GM18517 (cell line): ENCODE data around the gene TAGLN.

Experiments used
- ATAC-seq: cut with Tn5 transposase; IDR thresholded peaks from one replicate; pipeline ENCODE4 v1.9.1; 2021; ENCODE audit warnings: mild to moderate bottlenecking, moderate library complexity; ENCODE audit not compliant: unreplicated experiment

TAGLN gene

DNA sequence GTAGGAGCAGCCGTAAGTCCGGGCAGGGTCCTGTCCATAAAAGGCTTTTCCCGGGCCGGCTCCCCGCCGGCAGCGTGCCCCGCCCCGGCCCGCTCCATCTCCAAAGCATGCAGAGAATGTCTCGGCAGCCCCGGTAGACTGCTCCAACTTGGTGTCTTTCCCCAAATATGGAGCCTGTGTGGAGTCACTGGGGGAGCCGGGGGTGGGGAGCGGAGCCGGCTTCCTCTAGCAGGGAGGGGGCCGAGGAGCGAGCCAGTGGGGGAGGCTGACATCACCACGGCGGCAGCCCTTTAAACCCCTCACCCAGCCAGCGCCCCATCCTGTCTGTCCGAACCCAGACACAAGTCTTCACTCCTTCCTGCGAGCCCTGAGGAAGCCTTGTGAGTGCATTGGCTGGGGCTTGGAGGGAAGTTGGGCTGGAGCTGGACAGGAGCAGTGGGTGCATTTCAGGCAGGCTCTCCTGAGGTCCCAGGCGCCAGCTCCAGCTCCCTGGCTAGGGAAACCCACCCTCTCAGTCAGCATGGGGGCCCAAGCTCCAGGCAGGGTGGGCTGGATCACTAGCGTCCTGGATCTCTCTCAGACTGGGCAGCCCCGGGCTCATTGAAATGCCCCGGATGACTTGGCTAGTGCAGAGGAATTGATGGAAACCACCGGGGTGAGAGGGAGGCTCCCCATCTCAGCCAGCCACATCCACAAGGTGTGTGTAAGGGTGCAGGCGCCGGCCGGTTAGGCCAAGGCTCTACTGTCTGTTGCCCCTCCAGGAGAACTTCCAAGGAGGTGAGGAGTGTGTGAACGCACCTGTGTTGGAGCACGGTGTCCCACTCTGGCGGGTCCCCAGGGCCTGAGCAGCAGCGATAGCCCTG, at the start of gene TAGLN:
Gene TAGLN (plus strand): TSS at position 318 of the 863 bp plus-strand sequence. CDS start 3,644 bp downstream, outside the sequence.
- ATAC-seq: no peak

DNA sequence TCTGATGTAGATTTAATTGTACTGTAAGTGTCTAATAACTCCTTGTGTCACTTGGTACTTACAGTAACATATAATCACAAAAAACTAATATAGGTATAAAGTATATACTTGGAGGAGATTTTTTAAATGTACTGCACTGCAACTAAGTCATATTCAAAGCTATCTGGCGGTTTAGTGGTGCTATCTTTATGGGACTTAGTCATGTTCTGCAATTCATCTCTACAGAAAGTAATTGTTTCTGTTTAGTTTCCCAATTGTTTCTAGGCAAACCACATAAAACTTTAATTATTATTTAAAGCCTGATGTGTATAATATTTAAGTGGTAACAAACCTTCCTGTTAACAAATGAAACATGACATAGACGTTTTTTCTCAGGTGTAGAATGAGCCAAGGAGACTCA, 47.1 kb upstream of the TAGLN start:
- ATAC-seq: no peak

DNA sequence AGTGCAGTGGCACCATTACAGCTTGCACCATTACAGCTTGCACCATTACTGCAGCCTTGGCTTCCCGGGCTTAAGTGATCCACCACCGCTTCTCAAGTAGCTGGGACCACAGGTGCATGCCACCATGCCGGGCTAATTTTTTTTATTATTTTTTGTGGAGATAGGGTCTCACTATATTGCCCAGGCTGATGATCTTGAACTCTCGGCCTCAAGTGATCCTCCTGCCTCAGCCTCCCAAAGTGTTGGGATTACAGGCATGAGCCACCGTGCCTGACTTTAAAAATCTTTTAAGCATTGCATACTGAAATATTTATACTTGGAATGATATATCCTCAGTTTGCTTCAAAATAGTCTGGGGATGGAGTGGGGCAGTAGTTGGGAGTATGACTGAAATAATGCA, 44.7 kb upstream of the TAGLN start:
- no peak for ATAC-seq

DNA sequence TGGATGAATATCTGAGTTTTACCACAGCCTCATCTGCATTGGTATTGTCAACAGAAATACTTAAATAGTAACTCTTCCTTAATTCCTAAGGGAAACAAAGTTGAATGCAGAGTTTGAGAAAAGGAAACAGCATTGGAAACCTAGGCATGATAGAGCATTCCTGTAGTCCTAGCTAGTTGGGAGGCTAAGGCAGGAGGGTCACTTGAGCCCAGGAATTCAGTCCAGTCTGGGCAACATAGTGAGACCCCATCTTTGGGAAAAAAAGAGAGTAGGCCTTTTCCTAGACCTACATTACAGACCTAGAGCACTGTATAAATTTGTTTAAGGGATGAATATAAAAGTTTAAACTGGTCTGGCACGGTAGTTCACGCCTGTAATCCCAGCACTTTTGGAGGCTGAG, 41.7 kb upstream of the TAGLN start:
- ATAC-seq: no peak

DNA sequence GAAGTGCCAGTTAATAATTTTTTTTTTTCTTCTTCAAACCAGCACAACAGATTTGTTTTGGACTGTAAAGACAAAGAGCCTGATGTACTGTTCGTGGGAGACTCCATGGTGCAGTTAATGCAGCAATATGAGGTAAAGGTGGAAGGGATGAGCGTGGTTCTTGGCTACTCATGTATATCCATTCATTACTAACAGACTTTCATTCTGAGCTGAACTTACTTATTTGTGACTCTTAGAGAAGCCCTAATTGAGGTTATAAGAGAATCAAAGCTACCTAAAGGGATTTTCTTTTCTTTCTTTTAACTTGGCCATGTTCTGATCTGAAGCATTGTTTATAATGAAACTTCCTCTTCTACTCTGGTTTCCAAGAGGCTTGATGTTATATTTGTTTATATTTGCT, 39.3 kb upstream of the TAGLN start:
- ATAC-seq: no peak

DNA sequence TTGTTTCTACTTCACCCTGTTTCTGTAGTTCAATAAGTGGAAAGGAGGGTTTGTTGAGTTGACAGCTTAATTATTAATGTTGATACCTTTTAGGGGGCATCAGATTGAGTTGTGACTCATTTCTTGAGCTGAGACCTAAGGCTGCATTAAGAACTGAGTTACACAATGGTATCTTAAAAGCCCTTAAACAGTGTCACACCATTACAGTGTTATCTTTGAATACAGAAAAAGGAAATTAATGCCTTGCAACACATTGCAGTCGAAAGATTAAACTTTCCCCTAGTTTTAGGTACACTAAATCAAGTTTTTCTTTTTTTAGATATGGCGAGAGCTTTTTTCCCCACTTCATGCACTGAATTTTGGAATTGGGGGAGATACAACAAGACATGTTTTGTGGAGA, 38.3 kb upstream of the TAGLN start:
- peak; percentile 53 for ATAC-seq

DNA sequence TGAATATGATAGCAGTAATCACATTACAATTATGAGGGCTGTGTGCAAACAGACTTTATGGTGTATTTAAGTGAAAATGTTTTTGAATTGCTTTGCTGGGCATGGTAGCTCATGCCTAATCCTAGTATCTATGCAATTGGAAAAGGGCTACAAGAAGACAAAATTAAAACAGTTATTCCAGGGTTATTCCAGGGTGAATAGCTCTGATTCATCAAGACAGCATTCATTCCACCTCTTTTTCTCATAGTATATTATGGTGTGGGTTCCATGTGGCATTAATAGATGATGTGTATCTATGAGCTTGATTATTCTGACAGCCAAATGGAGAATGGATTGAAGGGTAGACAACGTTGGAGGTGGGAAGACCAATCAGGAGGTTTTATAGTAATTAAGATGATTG, 32.7 kb upstream of the TAGLN start:
- no peak for ATAC-seq

DNA sequence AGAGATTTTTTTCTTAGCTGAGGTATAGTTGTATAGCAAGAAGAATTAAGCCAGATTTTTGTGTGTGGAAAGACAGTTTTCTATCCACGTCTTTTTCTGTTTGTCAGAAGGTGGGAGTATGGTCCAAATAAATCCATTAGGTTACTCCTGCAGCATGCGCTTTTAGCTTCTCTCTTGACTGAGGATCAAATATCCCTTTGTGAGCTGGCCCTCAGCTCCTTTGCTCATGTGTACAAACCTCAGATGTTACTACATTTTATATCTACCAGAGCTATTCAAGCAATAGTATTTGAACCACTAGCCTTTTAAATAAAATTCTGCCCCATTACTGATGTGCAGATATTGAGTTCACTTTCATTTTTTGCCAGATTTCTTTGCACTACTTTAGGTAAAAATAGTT, 29.4 kb upstream of the TAGLN start:
- no peak for ATAC-seq

DNA sequence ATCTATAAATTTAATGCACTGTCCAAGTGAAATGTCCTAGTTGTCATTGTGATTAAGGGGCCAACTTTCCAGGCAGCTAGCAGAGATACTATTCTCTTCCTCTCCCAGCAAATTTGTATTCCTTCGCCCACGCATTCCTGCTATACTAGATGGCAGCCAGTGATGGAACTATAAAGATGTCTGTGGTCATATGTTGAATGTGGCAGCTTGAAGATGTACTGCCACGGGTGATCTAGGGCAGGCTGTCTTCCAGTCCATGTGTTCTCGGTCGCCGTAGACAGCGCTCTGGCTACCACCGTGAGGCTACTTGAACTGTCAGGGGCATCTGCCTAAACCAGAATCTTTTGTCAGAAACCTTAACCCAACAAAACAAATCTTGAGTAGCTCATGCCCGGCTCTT, 29.0 kb upstream of the TAGLN start:
- no peak for ATAC-seq

DNA sequence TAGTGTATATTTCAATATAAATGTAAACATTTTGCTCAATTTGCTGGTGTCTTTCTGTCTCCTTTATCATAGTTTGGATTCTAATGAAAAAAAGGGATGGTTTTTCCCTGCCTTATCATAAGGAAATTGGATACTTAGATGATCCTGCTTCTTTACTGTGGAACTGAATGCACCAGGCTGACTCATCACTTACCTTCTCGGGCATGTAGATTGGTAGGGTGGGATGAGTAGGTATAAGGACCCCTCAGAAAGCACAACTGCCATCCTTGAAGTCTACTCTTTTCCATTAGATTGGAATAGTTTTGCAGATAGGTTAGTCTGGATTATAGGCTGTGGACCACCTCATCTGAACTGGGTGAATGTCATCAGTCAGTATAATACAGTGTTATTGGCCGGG, 28.2 kb upstream of the TAGLN start:
- ATAC-seq: no peak

DNA sequence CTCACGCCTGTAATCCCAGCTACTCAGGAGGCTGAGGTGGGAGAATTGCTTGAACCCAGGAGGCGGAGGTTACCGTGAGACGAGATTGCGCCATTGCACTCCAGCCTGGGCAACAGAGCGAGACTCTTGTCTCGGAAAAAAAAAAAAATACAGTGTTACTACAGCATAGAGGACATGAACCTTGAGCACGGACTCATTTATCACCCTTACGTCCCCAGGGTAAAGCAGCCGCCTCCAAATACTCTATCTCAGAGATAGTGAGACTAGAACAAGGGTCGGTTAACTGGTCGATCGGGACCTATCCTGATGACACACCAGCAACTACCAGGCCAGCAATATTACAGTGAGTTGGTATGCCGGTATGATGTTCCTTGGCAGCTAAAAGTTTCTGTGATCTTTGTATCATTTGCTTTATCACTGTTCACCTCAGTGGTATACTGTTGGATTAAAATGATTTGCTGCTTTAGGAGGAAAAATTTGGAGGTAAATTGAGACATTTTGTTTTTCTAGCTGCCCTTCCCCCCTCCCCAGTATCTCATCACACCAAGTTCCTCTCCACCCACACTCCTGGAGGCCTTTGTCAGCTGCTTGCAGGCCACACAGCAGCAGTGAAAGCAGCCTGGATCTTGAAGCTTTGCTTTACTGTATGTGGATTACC, 27.6 kb upstream of the TAGLN start:
- no peak for ATAC-seq

DNA sequence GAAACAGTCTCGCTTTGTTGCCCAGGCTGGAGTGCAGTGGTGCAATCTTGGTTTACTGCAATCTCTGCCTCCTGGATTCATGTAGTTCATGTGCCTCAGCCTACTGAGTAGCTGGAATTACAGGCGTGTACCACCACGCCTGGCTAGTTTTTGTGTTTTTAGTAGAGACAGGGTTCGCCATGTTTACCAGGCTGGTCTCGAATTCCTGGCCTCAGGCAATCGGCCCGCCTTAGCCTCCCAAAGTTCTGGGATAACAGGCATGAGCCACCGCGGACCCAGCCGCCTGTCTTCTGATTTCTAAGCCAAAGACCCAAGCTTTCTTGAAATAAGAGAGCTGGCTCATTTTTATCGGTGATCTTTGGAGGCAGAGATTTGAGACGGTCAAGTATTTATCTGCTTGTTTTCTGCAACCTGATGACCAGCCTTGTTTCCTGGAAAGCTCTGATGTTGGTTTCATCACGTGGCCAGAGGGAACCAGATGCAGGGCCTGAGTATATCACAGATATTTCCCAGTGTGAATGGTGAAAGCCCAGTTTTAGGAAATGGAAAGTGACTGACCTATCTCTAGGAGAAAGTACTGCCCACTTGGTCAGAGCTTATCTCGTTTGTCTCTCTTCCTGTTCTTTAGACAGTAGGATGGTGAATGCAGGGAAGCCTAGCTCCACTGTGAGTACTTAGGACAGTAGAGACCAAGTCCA, 26.3 kb upstream of the TAGLN start:
- ATAC-seq: no peak

DNA sequence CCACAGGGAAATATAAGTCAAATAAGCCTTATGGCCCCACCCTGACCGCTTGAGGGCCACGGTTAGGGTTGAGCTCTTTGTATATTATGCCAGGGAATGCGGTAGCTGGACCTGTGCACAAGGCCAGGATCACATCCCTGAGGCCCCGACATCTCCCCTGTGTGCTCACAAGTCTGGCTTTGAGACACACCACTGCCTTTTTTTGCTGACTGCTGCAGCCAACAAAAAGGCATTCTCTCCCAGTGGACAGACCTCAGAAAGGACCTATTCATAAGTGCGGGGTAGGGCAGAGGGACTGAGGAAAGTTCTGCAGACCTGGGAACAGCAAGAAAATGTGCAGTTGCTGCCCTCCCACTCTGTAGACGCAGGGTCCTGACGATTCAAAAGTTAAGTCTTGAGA, 24.1 kb upstream of the TAGLN start:
- no peak for ATAC-seq

DNA sequence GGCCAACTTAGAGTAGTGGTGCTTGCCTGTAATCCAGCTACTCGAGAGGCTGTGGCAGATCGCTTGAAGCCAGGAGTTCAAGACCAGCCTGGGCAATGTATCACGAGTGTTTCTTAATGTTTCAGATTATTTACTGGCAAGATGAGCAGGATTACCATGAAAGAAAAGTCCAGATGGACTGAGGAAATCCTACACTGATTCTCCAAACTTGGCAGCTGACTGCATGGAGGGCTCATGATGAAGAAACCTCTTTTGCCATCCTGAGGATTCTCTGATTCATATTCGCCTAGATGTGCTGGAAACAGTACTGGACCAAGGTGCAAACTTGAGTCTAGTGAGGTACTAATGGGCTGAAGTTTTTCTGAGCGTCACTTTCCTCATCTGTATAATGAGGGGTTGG, 23.4 kb upstream of the TAGLN start:
- ATAC-seq: no peak

DNA sequence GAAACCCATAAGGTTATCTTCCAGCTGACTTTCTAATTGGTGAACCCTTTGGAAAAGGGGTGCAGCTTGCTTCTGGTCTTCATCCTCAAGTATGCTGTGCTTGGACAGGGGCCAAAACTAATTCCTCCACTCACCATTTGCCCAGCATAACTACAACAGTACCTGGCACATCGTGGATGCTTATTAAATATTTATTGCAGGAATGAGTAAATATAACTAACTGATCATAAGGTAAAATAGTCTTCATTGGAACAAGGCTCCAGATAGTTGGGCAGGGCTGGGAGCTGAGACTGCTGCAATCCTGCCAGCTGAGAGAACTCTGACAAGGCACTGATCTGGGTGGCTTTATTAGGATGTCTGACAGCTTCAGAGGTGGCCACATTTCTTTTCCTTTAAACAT, 23.0 kb upstream of the TAGLN start:
- ATAC-seq: no peak

DNA sequence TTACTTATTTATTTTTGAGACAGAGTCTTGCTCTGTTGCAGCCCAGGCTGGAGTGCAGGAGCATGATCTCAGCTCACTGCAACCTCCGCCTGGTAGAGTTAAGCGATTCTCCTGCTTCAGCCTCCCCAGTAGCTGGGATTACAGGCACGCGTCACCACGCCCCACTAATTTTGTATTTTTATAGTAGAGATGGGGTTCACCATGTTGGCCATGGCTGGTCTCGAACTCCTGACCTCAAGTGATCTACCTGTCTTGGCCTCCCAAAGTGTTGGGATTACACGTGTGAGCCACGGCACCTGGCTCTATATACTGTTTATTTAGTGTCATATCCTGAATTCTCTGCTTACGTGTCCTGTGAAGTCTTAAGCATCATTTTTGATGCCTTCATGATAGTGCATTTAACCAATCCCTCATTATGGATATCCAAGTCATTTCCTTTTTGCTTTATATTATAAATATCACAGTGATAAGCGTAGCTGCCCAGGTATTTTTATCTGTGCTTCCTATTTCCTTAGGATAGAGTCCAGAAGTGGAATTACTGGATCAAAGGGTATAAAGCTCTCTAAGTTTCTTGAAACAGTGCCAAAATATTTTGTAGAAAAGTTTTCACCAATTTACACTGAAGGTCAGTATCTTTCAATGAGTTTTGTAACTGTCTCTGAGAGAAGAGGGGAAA, 21.5 kb upstream of the TAGLN start:
- no peak for ATAC-seq

DNA sequence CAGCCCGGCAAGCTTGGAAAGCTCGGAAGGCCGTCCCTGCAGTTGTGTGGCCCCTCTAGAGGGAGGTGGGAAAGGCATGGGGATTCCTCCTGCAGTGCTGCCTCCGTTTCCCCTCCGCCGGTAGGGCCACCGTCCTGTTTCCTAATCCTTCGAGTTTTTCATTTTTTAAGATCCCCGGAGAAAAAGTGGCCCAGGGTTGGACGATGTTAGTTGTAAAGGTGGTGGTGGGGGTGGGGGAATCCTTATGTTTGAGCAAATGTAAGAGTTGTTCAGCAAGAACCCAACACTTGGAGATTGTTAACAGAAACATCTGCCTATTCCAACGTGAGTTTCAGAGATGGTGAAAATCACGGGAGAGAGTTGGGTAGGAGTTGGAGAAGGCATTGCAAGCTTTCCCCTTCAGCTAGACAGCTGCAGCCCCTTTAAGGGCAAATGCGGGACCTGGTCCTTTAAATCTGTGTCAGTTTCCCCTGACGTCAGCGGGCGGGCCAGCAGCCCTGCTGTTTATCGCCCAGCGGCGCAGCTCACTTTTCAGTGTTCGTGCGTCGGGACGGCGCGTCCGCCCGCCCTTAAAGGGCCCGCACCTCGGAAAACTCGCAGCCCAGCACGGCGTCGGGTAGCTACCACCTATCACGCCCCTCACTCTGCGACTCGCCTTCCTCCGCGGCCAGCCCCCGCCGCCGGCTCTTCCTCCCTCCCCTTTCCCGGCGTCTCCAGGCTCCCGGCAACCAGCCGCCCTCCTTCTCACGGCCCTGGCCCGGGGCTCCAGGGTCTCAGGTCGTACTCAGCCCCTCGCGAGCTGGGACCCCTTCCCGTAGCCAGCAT, 20.7 kb upstream of the TAGLN start, which contains the start of gene SIDT2:
Gene SIDT2 (plus strand): TSS at position 534 of the 825 bp plus-strand sequence. CDS start 521 bp downstream, outside the sequence.
- peak; percentile 83 for ATAC-seq

DNA sequence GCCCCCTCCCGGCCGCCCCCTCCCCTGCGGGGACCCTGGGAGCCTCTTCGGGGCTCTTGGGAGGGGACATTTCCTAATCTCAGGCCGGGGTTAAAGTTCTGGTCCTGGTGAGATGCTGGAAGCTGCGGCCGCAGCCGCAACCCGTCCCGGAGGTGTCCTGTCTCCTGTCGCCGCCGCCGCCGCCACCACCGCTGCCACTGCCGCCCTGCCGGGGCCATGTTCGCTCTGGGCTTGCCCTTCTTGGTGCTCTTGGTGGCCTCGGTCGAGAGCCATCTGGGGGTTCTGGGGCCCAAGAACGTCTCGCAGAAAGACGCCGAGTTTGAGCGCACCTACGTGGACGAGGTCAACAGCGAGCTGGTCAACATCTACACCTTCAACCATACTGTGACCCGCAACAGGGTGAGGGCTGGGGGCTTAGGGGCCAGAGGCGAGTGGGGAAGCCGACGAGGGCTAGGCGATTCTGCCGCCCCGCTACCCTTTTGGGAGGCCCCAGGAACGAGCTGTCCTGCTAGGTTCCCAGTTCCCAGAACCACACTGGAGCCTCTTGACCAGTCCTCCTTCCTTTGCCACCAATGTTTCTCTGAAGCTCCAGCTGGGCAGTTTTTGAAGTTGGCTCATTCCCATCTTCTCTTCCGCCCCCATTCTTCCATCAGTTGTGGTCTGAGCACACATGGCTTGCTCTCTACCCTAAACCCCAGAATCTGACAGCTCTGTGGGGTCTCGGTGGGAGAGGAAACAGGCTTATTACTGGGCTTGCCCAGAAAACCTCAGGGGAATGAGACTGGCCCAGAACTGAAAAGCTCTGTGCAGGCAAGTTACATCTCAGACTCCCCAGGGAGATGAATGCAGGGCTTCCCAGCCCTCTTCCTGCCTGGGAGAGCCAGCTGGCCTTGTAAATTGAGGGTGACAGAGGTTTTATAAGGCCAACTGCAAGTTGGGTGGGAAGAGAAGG, 19.8 kb upstream of the TAGLN start:
- peak; percentile 26 for ATAC-seq

DNA sequence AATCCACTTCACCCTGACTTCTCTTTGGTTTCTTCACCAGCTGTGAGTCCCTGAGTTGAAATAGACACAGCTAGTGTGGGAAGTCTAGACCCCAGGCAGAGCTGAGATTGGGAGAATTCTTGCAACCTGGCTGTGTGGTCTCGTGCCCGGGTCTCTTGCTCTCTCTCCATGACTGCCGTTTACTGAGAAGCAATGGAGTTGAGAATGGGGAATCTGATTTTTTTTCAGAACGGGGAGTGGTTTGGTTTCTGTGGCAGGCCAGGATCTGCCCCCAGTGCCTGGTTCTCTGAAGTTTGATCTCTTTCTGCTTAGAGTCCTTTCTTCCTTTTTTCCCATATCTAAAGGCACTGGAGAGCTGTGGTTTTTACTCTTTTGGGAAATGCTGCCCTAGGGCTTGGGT, 19.1 kb upstream of the TAGLN start:
- no peak for ATAC-seq
